Heart left ventricle (tissue), 13 donors: ENCODE results near the gene WNT6.

Experiments
- POLR2A ChIP-seq, 2 donors: fragments of 450-650 bp; IDR thresholded peaks; one replicate each; pipeline ENCODE4 v1.6.1; 2017; ENCODE audit warnings: antibody characterized with exemption in 2 of 2, mild to moderate bottlenecking in 2 of 2, moderate library complexity in 2 of 2
- TF ChIP-seq, protein P1 (sequence below), 12 donors: fragments of 200-600 bp; sonication (generic) in 4 of 12; IDR thresholded peaks; one replicate each; pipeline versions ENCODE4 v1.5.0 to v1.8.0; 2018 to 2022; ENCODE audit warnings: antibody characterized with exemption in 12 of 12, mild to moderate bottlenecking in 5 of 12
- donor health status: ischemic (EF 13 %, LVEDD 7.1; RV severe dilation, severe dysfunction).
- donor health status: DM: no; HTN: yes; CAD: no.
- donor health status: DM: no; HTN: no; CAD: no.
- donor health status: ischemic (EF 25% LVEDD 6.9; RV normal size, moderate dysfunction).
- donor health status: ischemic (EF 25% LVEDD 5.7; RV mildly dilated, moderate dysfunction).
- donor health status: ischemic (EF 35%, LVEDD 5.7; RV mildly dilated, moderate dysfunction).
- donor health status: nonischemic (EF 11% LVEDD 7.7; RV severe dilation, severe dysfunction).
- donor health status: DM: yes; HTN: yes; CAD: no.
- donor health status: PGD.
- donor health status: ischemic (EF 29% LVEDD 5.4; RV normal size, mild dysfunction).
- donor health status: nonischemic (EF 23%, LVEDD 6.1; RV moderate dilation, normal function).

DNA sequence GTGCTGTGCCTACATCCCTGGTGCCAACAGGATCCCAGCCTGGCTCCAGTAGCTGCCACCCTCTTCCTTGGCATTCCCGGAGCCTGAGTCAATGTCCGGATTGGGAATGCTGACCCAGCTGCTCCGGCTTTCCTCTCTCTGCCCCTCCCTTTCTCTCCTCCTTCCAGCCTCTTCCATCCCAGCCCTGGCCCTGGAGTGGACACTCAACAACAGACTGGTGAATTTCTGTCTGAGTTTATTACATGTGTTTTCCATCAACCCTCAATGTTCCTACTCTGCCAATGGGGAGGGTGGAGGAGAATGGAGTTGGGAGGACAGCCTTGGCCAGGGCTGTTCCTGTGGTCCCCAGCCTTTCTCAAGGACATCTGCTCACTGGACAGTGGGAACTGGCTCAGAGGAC lies 27.1 kb upstream of the WNT6 start:
- TF ChIP-seq POLR2A (IDR thresholded peaks at IDR 0.05), result no peak
- TF ChIP-seq, protein P1, sequence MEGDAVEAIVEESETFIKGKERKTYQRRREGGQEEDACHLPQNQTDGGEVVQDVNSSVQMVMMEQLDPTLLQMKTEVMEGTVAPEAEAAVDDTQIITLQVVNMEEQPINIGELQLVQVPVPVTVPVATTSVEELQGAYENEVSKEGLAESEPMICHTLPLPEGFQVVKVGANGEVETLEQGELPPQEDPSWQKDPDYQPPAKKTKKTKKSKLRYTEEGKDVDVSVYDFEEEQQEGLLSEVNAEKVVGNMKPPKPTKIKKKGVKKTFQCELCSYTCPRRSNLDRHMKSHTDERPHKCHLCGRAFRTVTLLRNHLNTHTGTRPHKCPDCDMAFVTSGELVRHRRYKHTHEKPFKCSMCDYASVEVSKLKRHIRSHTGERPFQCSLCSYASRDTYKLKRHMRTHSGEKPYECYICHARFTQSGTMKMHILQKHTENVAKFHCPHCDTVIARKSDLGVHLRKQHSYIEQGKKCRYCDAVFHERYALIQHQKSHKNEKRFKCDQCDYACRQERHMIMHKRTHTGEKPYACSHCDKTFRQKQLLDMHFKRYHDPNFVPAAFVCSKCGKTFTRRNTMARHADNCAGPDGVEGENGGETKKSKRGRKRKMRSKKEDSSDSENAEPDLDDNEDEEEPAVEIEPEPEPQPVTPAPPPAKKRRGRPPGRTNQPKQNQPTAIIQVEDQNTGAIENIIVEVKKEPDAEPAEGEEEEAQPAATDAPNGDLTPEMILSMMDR (IDR thresholded peaks at IDR 0.05), result no peak
